Osteoblast (primary cell): ENCODE measurements around the gene KAZN. TPM values are rescaled to one million over a fixed set of nuclear protein-coding genes. Genes with fewer than 3 reads are reported as not detected.

Experiments
- DNase-seq: peaks from one replicate; pipeline ENCODE4 v3.0.0; 2011; ENCODE audit warnings: low spot score, mixed read lengths; ENCODE audit not compliant: insufficient read length; ENCODE audit errors: missing footprints
- H2AFZ ChIP-seq: 2 replicates; pipeline ENCODE4 v1.6.0; 2011; ENCODE audit warnings: mild to moderate bottlenecking, low read length
- H3K27ac ChIP-seq: 2 replicates; pipeline ENCODE4 v1.5.1; 2011; ENCODE audit warnings: mild to moderate bottlenecking, low read depth, low read length, moderate library complexity
- H3K27me3 ChIP-seq: 2 replicates; pipeline ENCODE4 v1.6.0; 2012; ENCODE audit warnings: mild to moderate bottlenecking, control low read depth, inconsistent platforms, low read length, moderate library complexity; ENCODE audit not compliant: insufficient read depth
- H3K36me3 ChIP-seq: 2 replicates; pipeline ENCODE4 v1.5.1; 2011; ENCODE audit warnings: mild to moderate bottlenecking, low read length, control low read depth, moderate library complexity; ENCODE audit not compliant: insufficient read depth
- H3K4me1 ChIP-seq: 2 replicates; pipeline ENCODE4 v1.5.1; 2011; ENCODE audit warnings: mild to moderate bottlenecking, low read length, control low read depth, moderate library complexity; ENCODE audit not compliant: insufficient read depth
- H3K4me2 ChIP-seq: 2 replicates; pipeline ENCODE4 v1.6.0; 2011; ENCODE audit warnings: mild to moderate bottlenecking, low read length; ENCODE audit not compliant: insufficient read depth
- H3K4me3 ChIP-seq: fragments of 200-600 bp; sonication (generic); 3 replicates; pipeline ENCODE4 v1.5.1; 2012; ENCODE audit warnings: mild to moderate bottlenecking, low read length, inconsistent platforms; ENCODE audit not compliant: insufficient read depth
- H3K79me2 ChIP-seq: 2 replicates; pipeline ENCODE4 v1.6.0; 2012; ENCODE audit warnings: mild to moderate bottlenecking, low read length, control low read depth, inconsistent platforms; ENCODE audit not compliant: insufficient read depth
- H3K9me3 ChIP-seq: 2 replicates; pipeline ENCODE4 v1.5.1; 2011; ENCODE audit warnings: low read depth, low read length, control low read depth
- H4K20me1 ChIP-seq: 2 replicates; pipeline ENCODE4 v1.6.0; 2012; ENCODE audit warnings: mild to moderate bottlenecking, low read length, control low read depth; ENCODE audit not compliant: insufficient read depth
- CTCF ChIP-seq: IDR thresholded peaks from 2 replicates; pipeline ENCODE4 v1.5.1; 2011; ENCODE audit warnings: mild to moderate bottlenecking, low read depth, low read length, moderate library complexity; ENCODE audit errors: extremely low read depth
- total RNA-seq: library from RNA; depleted of rRNA; stranded (reverse); fragments of >200 nt; gene quantifications from 2 replicates; pipeline ENCODE4 v1.2.3, GENCODE V29; 2012

KAZN gene
- total RNA-seq, 1 donor = 9.0 TPM

GRCh38 chr1:14932034-14932638 lies 333.7 kb downstream of the KAZN start:
- Histone ChIP-seq H3K36me3 (no peaks in the 10 kb centered on the region), H3K27ac (no peak overlapping the region), H3K9me3 (no peaks in the 10 kb centered on the region), H3K4me2 (no peak overlapping the region), H3K79me2 (peaks cover 11% of the 10 kb centered on the region), H3K4me3 (no peak overlapping the region), H3K27me3 (no peaks in the 10 kb centered on the region), H3K4me1 (peaks cover 13% of the 10 kb centered on the region), H2AFZ (no peak overlapping the region), H4K20me1 (no peaks in the 10 kb centered on the region)
- TF ChIP-seq CTCF = no peak
- peak; percentile 72 for DNase-seq

- no peaks in the 10 kb centered on the region for H4K20me1 ChIP-seq
Measured at GRCh38 chr1:14934867-14935266, 336.4 kb downstream of the KAZN start.

GRCh38 chr1:14936815-14937214 lies 338.3 kb downstream of the KAZN start:
- Histone ChIP-seq H3K4me2 (no peak overlapping the region), H3K4me3 (no peak overlapping the region), H3K4me1 (peaks cover 9% of the 10 kb centered on the region), H3K9me3 (no peaks in the 10 kb centered on the region), H3K79me2 (no peaks in the 10 kb centered on the region), H3K36me3 (no peaks in the 10 kb centered on the region), H2AFZ (no peak overlapping the region), H3K27ac (no peak overlapping the region), H3K27me3 (no peaks in the 10 kb centered on the region), H4K20me1 (no peaks in the 10 kb centered on the region)
- no peak for TF ChIP-seq CTCF
- DNase-seq = no peak

More at GRCh38 chr1:14934867-14935266, 336.4 kb downstream of the KAZN start:
- Histone ChIP-seq H3K79me2 (no peaks in the 10 kb centered on the region), H3K36me3 (no peaks in the 10 kb centered on the region), H3K9me3 (no peaks in the 10 kb centered on the region), H3K27me3 (no peaks in the 10 kb centered on the region), H3K4me1 (peaks cover 3% of the 10 kb centered on the region), H3K4me2 (no peak overlapping the region), H3K27ac (no peak overlapping the region), H3K4me3 (no peak overlapping the region), H2AFZ (no peak overlapping the region)
- DNase-seq = no peak
- no peak for TF ChIP-seq CTCF

GRCh38 chr1:14937288-14937949 lies 338.9 kb downstream of the KAZN start:
- TF ChIP-seq CTCF = no peak
- H3K27me3 ChIP-seq = no peaks in the 10 kb centered on the region
- no peak overlapping the region for H2AFZ ChIP-seq
- H3K4me1 ChIP-seq = peaks cover 10% of the 10 kb centered on the region
- H3K9me3 ChIP-seq = no peaks in the 10 kb centered on the region
- no peak overlapping the region for H3K4me2 ChIP-seq
- H3K36me3 ChIP-seq = no peaks in the 10 kb centered on the region
- DNase-seq = peak; percentile 61
- no peak overlapping the region for H3K27ac ChIP-seq
- no peak overlapping the region for H3K4me3 ChIP-seq
- no peaks in the 10 kb centered on the region for H4K20me1 ChIP-seq
- no peaks in the 10 kb centered on the region for H3K79me2 ChIP-seq
